ENCODE results near the gene PRKCSH.

GRCh38 chr19:11475861-11476260 lies 40.4 kb downstream of the PRKCSH start:
- TF ChIP-seq CTCF (IDR thresholded peaks at IDR 0.05), result no peak
- no peak for TF ChIP-seq RAD21 (IDR thresholded peaks at IDR 0.05; ENCODE audit: low read length)
- no peak for TF ChIP-seq CHD2 (IDR thresholded peaks at IDR 0.05; ENCODE audit: low read length, partially characterized antibody)
- TF ChIP-seq USF1 (IDR thresholded peaks at IDR 0.05; ENCODE audit: borderline replicate concordance, low read depth), result no peak
- TF ChIP-seq RFX5 (IDR thresholded peaks at IDR 0.05; ENCODE audit: low read length), result no peak
- no peak for TF ChIP-seq MXI1 (IDR thresholded peaks at IDR 0.05; ENCODE audit: low read depth, low read length)

Data from SK-N-SH (cell line).